Measurements from ENCODE around the gene PHOX2A. TPM values are rescaled to one million over a fixed set of nuclear protein-coding genes. Genes with fewer than 3 reads are reported as not detected.

PHOX2A gene
- total RNA-seq, 1 experiment from 2014 or later: 1.6 TPM

DNA sequence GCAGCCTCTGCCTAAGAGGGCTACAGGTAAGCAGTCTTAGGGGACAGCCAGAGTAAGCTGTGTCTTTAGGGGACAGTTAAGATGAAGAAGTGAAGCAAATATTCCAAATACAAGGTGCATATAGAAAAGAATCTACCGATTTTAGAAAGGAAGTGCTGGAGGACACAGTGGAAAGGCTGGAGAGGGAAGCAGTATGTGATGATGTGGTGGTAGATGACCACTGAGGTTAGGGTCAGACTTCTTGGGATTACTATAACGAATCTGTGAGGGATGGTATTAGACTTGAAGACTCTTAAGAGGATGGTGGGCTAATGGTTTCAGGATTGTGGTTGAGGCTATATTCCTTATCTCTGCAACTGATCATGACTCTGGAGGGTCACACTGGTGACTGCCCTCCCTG, 40.0 kb upstream of the PHOX2A start (continued):
- TF ChIP-seq, protein P1, sequence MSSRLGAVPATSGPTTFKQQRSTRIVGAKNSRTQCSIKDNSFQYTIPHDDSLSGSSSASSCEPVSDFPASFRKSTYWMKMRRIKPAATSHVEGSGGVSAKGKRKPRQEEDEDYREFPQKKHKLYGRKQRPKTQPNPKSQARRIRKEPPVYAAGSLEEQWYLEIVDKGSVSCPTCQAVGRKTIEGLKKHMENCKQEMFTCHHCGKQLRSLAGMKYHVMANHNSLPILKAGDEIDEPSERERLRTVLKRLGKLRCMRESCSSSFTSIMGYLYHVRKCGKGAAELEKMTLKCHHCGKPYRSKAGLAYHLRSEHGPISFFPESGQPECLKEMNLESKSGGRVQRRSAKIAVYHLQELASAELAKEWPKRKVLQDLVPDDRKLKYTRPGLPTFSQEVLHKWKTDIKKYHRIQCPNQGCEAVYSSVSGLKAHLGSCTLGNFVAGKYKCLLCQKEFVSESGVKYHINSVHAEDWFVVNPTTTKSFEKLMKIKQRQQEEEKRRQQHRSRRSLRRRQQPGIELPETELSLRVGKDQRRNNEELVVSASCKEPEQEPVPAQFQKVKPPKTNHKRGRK (CRISPR knock-in tag; IDR thresholded peaks at IDR 0.05; ENCODE audit: borderline replicate concordance): no peak
- TF ChIP-seq, protein P2, sequence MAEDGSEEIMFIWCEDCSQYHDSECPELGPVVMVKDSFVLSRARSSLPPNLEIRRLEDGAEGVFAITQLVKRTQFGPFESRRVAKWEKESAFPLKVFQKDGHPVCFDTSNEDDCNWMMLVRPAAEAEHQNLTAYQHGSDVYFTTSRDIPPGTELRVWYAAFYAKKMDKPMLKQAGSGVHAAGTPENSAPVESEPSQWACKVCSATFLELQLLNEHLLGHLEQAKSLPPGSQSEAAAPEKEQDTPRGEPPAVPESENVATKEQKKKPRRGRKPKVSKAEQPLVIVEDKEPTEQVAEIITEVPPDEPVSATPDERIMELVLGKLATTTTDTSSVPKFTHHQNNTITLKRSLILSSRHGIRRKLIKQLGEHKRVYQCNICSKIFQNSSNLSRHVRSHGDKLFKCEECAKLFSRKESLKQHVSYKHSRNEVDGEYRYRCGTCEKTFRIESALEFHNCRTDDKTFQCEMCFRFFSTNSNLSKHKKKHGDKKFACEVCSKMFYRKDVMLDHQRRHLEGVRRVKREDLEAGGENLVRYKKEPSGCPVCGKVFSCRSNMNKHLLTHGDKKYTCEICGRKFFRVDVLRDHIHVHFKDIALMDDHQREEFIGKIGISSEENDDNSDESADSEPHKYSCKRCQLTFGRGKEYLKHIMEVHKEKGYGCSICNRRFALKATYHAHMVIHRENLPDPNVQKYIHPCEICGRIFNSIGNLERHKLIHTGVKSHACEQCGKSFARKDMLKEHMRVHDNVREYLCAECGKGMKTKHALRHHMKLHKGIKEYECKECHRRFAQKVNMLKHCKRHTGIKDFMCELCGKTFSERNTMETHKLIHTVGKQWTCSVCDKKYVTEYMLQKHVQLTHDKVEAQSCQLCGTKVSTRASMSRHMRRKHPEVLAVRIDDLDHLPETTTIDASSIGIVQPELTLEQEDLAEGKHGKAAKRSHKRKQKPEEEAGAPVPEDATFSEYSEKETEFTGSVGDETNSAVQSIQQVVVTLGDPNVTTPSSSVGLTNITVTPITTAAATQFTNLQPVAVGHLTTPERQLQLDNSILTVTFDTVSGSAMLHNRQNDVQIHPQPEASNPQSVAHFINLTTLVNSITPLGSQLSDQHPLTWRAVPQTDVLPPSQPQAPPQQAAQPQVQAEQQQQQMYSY (CRISPR knock-in tag; IDR thresholded peaks at IDR 0.05): no peak
- no peak for TF ChIP-seq EMX1 (CRISPR knock-in tag; IDR thresholded peaks at IDR 0.05)

DNA sequence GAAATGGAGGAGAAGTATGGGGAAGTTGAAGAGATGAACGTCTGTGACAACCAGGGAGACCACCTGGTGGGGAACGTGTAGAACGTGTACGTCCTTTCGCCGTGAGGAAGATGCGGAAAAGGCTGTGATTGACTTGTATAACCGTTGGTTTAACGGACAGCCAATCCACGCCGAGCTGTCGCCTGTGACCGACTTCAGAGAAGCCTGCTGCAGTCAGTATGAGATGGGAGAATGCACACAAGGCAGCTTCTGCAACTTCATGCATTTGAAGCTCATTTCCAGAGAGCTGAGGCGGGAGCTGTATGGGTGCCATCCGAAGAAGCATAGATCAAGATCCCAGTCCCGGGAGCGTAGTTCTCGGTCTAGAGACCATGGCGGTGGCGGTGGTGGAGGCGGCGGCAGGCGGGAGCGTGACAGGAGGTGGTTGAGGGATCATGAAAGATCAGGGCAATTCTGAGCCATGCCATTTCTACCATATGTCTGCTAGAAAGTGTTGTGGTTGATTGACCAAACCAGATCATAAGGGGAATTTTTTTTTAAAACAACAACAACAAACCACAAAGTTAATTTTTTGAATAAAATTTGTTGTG, 36.8 kb upstream of the PHOX2A start:
- ATAC-seq (no peak), DNase-seq (ENCODE audit: low spot score) (no peak)
- Mint-ChIP-seq H3K9me3 (peaks cover 4% of the 10 kb centered on the region; the same call in 1 of the 2 replicates), H3K4me3 (no peak overlapping the region), H3K36me3 (no peaks in the 10 kb centered on the region), H3K27ac (no peak overlapping the region), H3K27me3 (ENCODE audit: low read depth) (peaks cover 14% of the 10 kb centered on the region; the same call in 1 of the 2 replicates), H3K4me1 (no peaks in the 10 kb centered on the region)
- TF ChIP-seq ZNF396 (CRISPR knock-in tag; IDR thresholded peaks at IDR 0.05; ENCODE audit: borderline replicate concordance): no peak
- TF ChIP-seq, protein P3, sequence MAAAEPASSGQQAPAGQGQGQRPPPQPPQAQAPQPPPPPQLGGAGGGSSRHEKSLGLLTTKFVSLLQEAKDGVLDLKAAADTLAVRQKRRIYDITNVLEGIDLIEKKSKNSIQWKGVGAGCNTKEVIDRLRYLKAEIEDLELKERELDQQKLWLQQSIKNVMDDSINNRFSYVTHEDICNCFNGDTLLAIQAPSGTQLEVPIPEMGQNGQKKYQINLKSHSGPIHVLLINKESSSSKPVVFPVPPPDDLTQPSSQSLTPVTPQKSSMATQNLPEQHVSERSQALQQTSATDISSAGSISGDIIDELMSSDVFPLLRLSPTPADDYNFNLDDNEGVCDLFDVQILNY (CRISPR knock-in tag; IDR thresholded peaks at IDR 0.05): no peak
- TF ChIP-seq, protein P4, sequence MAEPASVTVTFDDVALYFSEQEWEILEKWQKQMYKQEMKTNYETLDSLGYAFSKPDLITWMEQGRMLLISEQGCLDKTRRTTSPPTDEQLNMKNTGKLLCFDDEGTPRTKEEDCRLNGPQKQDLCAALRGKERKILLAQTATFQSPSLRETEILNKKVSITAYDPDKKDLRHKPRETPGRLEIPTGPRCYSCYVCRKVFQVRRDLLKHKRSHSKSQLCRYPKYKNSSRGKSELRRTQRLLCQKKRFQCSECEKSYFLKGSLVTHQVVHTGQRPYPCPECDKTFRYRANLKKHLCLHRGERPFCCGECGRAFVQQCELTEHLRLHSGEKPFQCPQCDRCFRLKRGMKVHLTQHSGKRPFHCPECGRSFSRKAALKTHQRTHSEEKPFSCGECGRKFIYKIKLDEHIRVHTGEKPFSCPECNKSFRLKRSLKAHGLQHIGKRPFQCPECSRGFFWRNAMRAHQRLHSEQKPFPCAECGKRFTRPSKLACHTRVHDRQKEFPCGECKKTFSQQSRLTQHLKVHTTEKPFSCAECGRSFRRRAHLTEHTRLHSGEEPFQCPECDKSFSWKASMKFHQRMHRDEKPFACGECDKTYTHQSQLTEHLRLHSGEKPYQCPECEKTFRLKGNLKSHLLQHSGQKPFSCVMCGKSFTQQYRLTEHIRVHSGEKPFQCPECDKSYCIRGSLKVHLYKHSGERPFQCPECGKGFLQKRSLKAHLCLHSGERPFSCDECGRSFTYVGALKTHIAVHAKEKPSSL (CRISPR knock-in tag; conservative IDR thresholded peaks at IDR 0.05): no peak
- TF ChIP-seq FOXK1 (CRISPR knock-in tag; IDR thresholded peaks at IDR 0.05): no peak
- TF ChIP-seq, protein P5, sequence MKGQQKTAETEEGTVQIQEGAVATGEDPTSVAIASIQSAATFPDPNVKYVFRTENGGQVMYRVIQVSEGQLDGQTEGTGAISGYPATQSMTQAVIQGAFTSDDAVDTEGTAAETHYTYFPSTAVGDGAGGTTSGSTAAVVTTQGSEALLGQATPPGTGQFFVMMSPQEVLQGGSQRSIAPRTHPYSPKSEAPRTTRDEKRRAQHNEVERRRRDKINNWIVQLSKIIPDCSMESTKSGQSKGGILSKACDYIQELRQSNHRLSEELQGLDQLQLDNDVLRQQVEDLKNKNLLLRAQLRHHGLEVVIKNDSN (CRISPR knock-in tag; IDR thresholded peaks at IDR 0.05): no peak
- TF ChIP-seq, protein P6, sequence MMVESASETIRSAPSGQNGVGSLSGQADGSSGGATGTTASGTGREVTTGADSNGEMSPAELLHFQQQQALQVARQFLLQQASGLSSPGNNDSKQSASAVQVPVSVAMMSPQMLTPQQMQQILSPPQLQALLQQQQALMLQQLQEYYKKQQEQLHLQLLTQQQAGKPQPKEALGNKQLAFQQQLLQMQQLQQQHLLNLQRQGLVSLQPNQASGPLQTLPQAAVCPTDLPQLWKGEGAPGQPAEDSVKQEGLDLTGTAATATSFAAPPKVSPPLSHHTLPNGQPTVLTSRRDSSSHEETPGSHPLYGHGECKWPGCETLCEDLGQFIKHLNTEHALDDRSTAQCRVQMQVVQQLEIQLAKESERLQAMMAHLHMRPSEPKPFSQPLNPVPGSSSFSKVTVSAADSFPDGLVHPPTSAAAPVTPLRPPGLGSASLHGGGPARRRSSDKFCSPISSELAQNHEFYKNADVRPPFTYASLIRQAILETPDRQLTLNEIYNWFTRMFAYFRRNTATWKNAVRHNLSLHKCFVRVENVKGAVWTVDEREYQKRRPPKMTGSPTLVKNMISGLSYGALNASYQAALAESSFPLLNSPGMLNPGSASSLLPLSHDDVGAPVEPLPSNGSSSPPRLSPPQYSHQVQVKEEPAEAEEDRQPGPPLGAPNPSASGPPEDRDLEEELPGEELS (CRISPR knock-in tag; IDR thresholded peaks at IDR 0.05): no peak
- TF ChIP-seq, protein P7, sequence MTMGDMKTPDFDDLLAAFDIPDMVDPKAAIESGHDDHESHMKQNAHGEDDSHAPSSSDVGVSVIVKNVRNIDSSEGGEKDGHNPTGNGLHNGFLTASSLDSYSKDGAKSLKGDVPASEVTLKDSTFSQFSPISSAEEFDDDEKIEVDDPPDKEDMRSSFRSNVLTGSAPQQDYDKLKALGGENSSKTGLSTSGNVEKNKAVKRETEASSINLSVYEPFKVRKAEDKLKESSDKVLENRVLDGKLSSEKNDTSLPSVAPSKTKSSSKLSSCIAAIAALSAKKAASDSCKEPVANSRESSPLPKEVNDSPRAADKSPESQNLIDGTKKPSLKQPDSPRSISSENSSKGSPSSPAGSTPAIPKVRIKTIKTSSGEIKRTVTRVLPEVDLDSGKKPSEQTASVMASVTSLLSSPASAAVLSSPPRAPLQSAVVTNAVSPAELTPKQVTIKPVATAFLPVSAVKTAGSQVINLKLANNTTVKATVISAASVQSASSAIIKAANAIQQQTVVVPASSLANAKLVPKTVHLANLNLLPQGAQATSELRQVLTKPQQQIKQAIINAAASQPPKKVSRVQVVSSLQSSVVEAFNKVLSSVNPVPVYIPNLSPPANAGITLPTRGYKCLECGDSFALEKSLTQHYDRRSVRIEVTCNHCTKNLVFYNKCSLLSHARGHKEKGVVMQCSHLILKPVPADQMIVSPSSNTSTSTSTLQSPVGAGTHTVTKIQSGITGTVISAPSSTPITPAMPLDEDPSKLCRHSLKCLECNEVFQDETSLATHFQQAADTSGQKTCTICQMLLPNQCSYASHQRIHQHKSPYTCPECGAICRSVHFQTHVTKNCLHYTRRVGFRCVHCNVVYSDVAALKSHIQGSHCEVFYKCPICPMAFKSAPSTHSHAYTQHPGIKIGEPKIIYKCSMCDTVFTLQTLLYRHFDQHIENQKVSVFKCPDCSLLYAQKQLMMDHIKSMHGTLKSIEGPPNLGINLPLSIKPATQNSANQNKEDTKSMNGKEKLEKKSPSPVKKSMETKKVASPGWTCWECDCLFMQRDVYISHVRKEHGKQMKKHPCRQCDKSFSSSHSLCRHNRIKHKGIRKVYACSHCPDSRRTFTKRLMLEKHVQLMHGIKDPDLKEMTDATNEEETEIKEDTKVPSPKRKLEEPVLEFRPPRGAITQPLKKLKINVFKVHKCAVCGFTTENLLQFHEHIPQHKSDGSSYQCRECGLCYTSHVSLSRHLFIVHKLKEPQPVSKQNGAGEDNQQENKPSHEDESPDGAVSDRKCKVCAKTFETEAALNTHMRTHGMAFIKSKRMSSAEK (CRISPR knock-in tag; IDR thresholded peaks at IDR 0.05; ENCODE audit: borderline replicate concordance): no peak
- TF ChIP-seq JAZF1 (CRISPR knock-in tag; IDR thresholded peaks at IDR 0.05): no peak
- TF ChIP-seq, protein P8, sequence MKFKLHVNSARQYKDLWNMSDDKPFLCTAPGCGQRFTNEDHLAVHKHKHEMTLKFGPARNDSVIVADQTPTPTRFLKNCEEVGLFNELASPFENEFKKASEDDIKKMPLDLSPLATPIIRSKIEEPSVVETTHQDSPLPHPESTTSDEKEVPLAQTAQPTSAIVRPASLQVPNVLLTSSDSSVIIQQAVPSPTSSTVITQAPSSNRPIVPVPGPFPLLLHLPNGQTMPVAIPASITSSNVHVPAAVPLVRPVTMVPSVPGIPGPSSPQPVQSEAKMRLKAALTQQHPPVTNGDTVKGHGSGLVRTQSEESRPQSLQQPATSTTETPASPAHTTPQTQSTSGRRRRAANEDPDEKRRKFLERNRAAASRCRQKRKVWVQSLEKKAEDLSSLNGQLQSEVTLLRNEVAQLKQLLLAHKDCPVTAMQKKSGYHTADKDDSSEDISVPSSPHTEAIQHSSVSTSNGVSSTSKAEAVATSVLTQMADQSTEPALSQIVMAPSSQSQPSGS (CRISPR knock-in tag; IDR thresholded peaks at IDR 0.05; ENCODE audit: borderline replicate concordance, low read depth): no peak
- TF ChIP-seq GRHL2 (CRISPR knock-in tag; IDR thresholded peaks at IDR 0.05; ENCODE audit: insufficient replicate concordance, severe bottlenecking): no peak
- TF ChIP-seq SMAD4 (CRISPR knock-in tag; IDR thresholded peaks at IDR 0.05): no peak
- TF ChIP-seq, protein P9, sequence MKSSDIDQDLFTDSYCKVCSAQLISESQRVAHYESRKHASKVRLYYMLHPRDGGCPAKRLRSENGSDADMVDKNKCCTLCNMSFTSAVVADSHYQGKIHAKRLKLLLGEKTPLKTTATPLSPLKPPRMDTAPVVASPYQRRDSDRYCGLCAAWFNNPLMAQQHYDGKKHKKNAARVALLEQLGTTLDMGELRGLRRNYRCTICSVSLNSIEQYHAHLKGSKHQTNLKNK (CRISPR knock-in tag; IDR thresholded peaks at IDR 0.05): no peak
- POLR2A ChIA-PET: no interaction called here
- CTCF ChIA-PET: no interaction called here

Measured in WTC11 (cell line).